ENCODE data around the gene AMIGO2.

- TF ChIP-seq CTCF (IDR thresholded peaks at IDR 0.05) (no peak), POLR2A (IDR thresholded peaks at IDR 0.05) (no peak)
Measured at GRCh38 chr12:47039079-47039478, 40.7 kb downstream of the AMIGO2 start.
